Measurements from ENCODE around the gene BCHE.

The BCHE gene

DNA sequence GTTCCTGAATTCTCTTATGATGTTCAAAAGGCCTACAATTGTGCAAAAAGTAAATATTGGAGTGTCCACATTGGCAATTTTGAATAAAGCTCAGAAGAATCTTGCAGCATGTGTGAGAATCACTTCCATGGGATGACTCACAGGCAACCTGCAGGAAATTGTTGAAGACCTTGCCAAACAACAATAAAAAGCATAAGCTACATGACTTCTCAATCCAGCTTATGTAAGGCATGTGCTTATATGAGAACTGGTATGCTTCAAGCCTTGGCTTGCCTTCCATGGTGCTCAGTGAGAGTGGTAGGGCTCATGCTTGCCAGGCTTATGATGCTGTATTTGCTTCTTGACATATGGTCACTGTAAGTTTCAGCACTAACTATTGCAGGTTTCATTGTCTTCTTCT is 18.4 kb upstream of the BCHE start:
- H3K9me2 ChIP-seq (replicated peaks; ENCODE audit: control insufficient read depth, low read length): no peaks in the 10 kb centered on the region
- H3K4me2 ChIP-seq (ENCODE audit: low read length): no peak overlapping the region
- H3K27ac ChIP-seq (ENCODE audit: low read depth, low read length): no peak overlapping the region

DNA sequence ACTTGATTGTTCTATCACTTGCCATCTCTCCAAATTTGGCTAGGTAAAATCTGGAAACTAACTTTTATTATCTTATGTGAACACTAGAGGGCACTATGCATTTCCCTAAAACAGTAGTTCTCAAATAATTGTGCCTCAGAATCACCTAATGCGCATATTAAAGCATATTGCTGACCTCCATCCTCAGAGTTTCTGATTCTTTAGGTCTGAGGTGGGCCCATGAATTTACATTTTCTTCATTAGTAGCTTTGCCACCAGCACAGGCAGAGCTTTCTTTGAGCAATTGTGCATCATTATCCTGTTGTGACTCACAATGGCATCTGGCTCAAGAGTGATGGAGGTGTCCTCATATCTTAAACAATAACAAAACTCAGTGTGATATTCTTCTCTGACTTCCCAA is 17.5 kb upstream of the BCHE start:
- Histone ChIP-seq H3K27ac (ENCODE audit: low read depth, low read length) (no peak overlapping the region), H3K4me2 (ENCODE audit: low read length) (no peak overlapping the region), H3K4me1 (ENCODE audit: control insufficient read depth, low read length) (no peaks in the 10 kb centered on the region), H3K36me3 (ENCODE audit: control insufficient read depth, low read length) (no peaks in the 10 kb centered on the region), H3K9me3 (ENCODE audit: control insufficient read depth, insufficient read depth, low read length) (no peaks in the 10 kb centered on the region), H3K79me2 (ENCODE audit: control insufficient read depth, low read length) (no peaks in the 10 kb centered on the region), H3K27me3 (ENCODE audit: control insufficient read depth, low read length) (no peaks in the 10 kb centered on the region), H3F3A (ENCODE audit: control insufficient read depth, insufficient read depth) (no peaks in the 10 kb centered on the region), H3K9me2 (replicated peaks; ENCODE audit: control insufficient read depth, low read length) (no peaks in the 10 kb centered on the region), H3K4me3 (ENCODE audit: low read length) (no peak overlapping the region), H4K20me1 (ENCODE audit: control insufficient read depth, insufficient read depth, low read depth, low read length) (no peaks in the 10 kb centered on the region)
- TF ChIP-seq EZH2phosphoT487 (IDR thresholded peaks at IDR 0.05; ENCODE audit: borderline replicate concordance, low read length): no peak
- TF ChIP-seq, protein P1, sequence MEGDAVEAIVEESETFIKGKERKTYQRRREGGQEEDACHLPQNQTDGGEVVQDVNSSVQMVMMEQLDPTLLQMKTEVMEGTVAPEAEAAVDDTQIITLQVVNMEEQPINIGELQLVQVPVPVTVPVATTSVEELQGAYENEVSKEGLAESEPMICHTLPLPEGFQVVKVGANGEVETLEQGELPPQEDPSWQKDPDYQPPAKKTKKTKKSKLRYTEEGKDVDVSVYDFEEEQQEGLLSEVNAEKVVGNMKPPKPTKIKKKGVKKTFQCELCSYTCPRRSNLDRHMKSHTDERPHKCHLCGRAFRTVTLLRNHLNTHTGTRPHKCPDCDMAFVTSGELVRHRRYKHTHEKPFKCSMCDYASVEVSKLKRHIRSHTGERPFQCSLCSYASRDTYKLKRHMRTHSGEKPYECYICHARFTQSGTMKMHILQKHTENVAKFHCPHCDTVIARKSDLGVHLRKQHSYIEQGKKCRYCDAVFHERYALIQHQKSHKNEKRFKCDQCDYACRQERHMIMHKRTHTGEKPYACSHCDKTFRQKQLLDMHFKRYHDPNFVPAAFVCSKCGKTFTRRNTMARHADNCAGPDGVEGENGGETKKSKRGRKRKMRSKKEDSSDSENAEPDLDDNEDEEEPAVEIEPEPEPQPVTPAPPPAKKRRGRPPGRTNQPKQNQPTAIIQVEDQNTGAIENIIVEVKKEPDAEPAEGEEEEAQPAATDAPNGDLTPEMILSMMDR (IDR thresholded peaks at IDR 0.05; ENCODE audit: low read depth, low read length, poor library complexity, severe bottlenecking): peak; percentile 74

More for the DNA sequence above, 18.4 kb upstream of the BCHE start:
- Histone ChIP-seq H3K4me3 (ENCODE audit: low read length) (no peak overlapping the region), H3K9me3 (ENCODE audit: control insufficient read depth, insufficient read depth, low read length) (no peaks in the 10 kb centered on the region), H3K4me1 (ENCODE audit: control insufficient read depth, low read length) (no peaks in the 10 kb centered on the region), H3K27me3 (ENCODE audit: control insufficient read depth, low read length) (no peaks in the 10 kb centered on the region), H3K36me3 (ENCODE audit: control insufficient read depth, low read length) (no peaks in the 10 kb centered on the region), H3F3A (ENCODE audit: control insufficient read depth, insufficient read depth) (no peaks in the 10 kb centered on the region), H4K20me1 (ENCODE audit: control insufficient read depth, insufficient read depth, low read depth, low read length) (no peaks in the 10 kb centered on the region), H3K79me2 (ENCODE audit: control insufficient read depth, low read length) (no peaks in the 10 kb centered on the region)
- no peak for TF ChIP-seq EZH2phosphoT487 (IDR thresholded peaks at IDR 0.05; ENCODE audit: borderline replicate concordance, low read length)
- TF ChIP-seq, protein P1 (IDR thresholded peaks at IDR 0.05; ENCODE audit: low read depth, low read length, poor library complexity, severe bottlenecking): no peak

DNA sequence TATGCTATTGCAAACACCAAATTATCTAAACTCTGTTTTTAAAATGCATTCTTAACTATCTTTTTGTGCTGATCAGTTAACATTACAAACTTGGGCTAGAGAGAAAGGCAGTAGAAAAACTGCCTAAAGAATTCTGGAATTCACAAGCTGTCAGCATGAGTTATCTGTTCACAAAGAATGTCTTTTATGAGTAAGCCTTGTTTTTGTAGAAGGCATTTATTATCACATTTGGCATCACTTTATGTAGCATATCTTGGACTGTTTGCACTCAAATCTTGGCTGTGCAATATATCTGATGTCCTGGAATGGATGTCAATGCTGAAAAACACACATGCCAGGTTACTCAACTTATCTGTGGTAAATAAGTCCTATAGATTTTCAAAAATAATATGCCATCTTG is 15.5 kb upstream of the BCHE start:
- no peaks in the 10 kb centered on the region for H3K27me3 ChIP-seq (ENCODE audit: control insufficient read depth, low read length)
- H3K4me2 ChIP-seq (ENCODE audit: low read length): no peak overlapping the region
- no peaks in the 10 kb centered on the region for H3F3A ChIP-seq (ENCODE audit: control insufficient read depth, insufficient read depth)
- H3K27ac ChIP-seq (ENCODE audit: low read depth, low read length): no peak overlapping the region
- no peaks in the 10 kb centered on the region for H3K9me2 ChIP-seq (replicated peaks; ENCODE audit: control insufficient read depth, low read length)
- no peaks in the 10 kb centered on the region for H3K79me2 ChIP-seq (ENCODE audit: control insufficient read depth, low read length)
- no peak overlapping the region for H3K4me3 ChIP-seq (ENCODE audit: low read length)
- TF ChIP-seq EZH2phosphoT487 (IDR thresholded peaks at IDR 0.05; ENCODE audit: borderline replicate concordance, low read length): no peak
- TF ChIP-seq, protein P1 (IDR thresholded peaks at IDR 0.05; ENCODE audit: low read depth, low read length, poor library complexity, severe bottlenecking): no peak
- no peaks in the 10 kb centered on the region for H4K20me1 ChIP-seq (ENCODE audit: control insufficient read depth, insufficient read depth, low read depth, low read length)
- H3K4me1 ChIP-seq (ENCODE audit: control insufficient read depth, low read length): no peaks in the 10 kb centered on the region
- H3K36me3 ChIP-seq (ENCODE audit: control insufficient read depth, low read length): no peaks in the 10 kb centered on the region
- H3K9me3 ChIP-seq (ENCODE audit: control insufficient read depth, insufficient read depth, low read length): no peaks in the 10 kb centered on the region

DNA sequence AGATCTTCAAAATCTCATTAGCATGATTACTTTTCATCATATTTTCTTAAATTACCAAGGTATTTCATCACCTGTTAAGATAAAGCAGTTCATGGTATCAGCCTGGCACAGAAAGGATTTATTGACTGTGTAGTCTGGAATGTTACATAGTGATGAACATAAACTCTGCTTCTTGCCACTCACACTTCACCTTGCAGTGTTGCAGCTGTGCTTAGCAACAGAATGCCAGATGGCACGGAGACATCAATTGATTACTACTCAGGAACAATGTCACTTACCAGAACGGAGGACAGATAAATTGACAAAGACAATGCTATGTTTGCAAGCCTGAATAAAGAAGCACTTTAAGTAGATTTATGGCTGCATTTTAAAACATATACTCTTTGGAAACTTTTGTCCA is 15.0 kb upstream of the BCHE start:
- TF ChIP-seq EZH2phosphoT487 (IDR thresholded peaks at IDR 0.05; ENCODE audit: borderline replicate concordance, low read length): no peak
- TF ChIP-seq, protein P1 (IDR thresholded peaks at IDR 0.05; ENCODE audit: low read depth, low read length, poor library complexity, severe bottlenecking): no peak
- Histone ChIP-seq H3K4me1 (ENCODE audit: control insufficient read depth, low read length) (no peaks in the 10 kb centered on the region), H3F3A (ENCODE audit: control insufficient read depth, insufficient read depth) (no peaks in the 10 kb centered on the region), H3K9me2 (replicated peaks; ENCODE audit: control insufficient read depth, low read length) (no peaks in the 10 kb centered on the region), H3K4me3 (ENCODE audit: low read length) (no peak overlapping the region), H3K27ac (ENCODE audit: low read depth, low read length) (no peak overlapping the region), H3K79me2 (ENCODE audit: control insufficient read depth, low read length) (no peaks in the 10 kb centered on the region), H3K36me3 (ENCODE audit: control insufficient read depth, low read length) (no peaks in the 10 kb centered on the region), H4K20me1 (ENCODE audit: control insufficient read depth, insufficient read depth, low read depth, low read length) (no peaks in the 10 kb centered on the region), H3K9me3 (ENCODE audit: control insufficient read depth, insufficient read depth, low read length) (no peaks in the 10 kb centered on the region), H3K27me3 (ENCODE audit: control insufficient read depth, low read length) (no peaks in the 10 kb centered on the region), H3K4me2 (ENCODE audit: low read length) (no peak overlapping the region)

Measured in DOHH2 (cell line).